Heart left ventricle (tissue), 13 donors: Measurements from ENCODE around the gene MGAT4D.

Experiments used
- POLR2A ChIP-seq, 2 donors: fragments of 450-650 bp; IDR thresholded peaks; one replicate each; pipeline ENCODE4 v1.6.1; 2017; ENCODE audit warnings: antibody characterized with exemption in 2 of 2, mild to moderate bottlenecking in 2 of 2, moderate library complexity in 2 of 2
- TF ChIP-seq, protein P1 (sequence below), 12 donors: fragments of 200-600 bp; sonication (generic) in 4 of 12; IDR thresholded peaks; one replicate each; pipeline versions ENCODE4 v1.5.0 to v1.8.0; 2018 to 2022; ENCODE audit warnings: antibody characterized with exemption in 12 of 12, mild to moderate bottlenecking in 5 of 12
- donor health status: ischemic (EF 13 %, LVEDD 7.1; RV severe dilation, severe dysfunction).
- donor health status: DM: no; HTN: yes; CAD: no.
- donor health status: DM: no; HTN: no; CAD: no.
- donor health status: ischemic (EF 25% LVEDD 6.9; RV normal size, moderate dysfunction).
- donor health status: ischemic (EF 25% LVEDD 5.7; RV mildly dilated, moderate dysfunction).
- donor health status: ischemic (EF 35%, LVEDD 5.7; RV mildly dilated, moderate dysfunction).
- donor health status: nonischemic (EF 11% LVEDD 7.7; RV severe dilation, severe dysfunction).
- donor health status: DM: yes; HTN: yes; CAD: no.
- donor health status: PGD.
- donor health status: ischemic (EF 29% LVEDD 5.4; RV normal size, mild dysfunction).
- donor health status: nonischemic (EF 23%, LVEDD 6.1; RV moderate dilation, normal function).

DNA sequence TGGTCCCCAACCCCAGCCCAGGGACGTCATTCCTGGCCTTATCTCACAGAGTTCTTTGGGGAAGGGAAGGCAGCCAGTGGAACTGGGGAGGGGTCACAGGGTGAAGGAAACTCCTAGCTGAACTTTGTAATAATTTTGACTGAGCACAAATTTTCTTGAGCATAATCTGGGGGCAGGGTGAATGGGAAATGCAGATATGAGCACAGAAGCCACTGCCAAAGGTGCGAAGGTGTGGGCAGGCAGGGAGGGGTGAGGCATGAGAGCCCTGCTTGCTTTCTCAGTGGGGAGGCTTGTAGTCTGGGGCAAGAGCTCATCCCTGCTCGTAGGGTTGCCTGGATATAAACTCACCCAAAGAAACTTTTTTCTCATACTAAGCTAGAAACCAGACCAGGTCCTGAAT, 34.9 kb downstream of the MGAT4D start:
- TF ChIP-seq, protein P1, sequence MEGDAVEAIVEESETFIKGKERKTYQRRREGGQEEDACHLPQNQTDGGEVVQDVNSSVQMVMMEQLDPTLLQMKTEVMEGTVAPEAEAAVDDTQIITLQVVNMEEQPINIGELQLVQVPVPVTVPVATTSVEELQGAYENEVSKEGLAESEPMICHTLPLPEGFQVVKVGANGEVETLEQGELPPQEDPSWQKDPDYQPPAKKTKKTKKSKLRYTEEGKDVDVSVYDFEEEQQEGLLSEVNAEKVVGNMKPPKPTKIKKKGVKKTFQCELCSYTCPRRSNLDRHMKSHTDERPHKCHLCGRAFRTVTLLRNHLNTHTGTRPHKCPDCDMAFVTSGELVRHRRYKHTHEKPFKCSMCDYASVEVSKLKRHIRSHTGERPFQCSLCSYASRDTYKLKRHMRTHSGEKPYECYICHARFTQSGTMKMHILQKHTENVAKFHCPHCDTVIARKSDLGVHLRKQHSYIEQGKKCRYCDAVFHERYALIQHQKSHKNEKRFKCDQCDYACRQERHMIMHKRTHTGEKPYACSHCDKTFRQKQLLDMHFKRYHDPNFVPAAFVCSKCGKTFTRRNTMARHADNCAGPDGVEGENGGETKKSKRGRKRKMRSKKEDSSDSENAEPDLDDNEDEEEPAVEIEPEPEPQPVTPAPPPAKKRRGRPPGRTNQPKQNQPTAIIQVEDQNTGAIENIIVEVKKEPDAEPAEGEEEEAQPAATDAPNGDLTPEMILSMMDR (IDR thresholded peaks at IDR 0.05), result no peak
- no peak for TF ChIP-seq POLR2A (IDR thresholded peaks at IDR 0.05)
